Colonic mucosa (tissue), 4 donors: ENCODE measurements around the gene IRF8. TPM values are rescaled to one million over a fixed set of nuclear protein-coding genes. Genes with fewer than 3 reads are reported as not detected.

Experiments used
- DNase-seq: peaks from one replicate; pipeline ENCODE4 v3.0.0-alpha.2; 2020
- H3K27ac ChIP-seq: fragments of 200-600 bp; one replicate; pipeline ENCODE4 v1.8.0; 2021
- H3K27me3 ChIP-seq: fragments of 200-600 bp; one replicate; pipeline ENCODE4 v1.8.0; 2021
- H3K36me3 ChIP-seq: fragments of 200-600 bp; one replicate; pipeline ENCODE4 v1.8.0; 2021
- H3K4me1 ChIP-seq: fragments of 200-600 bp; one replicate; pipeline ENCODE4 v1.8.0; 2021; ENCODE audit warnings: mild to moderate bottlenecking
- H3K4me3 ChIP-seq: fragments of 200-600 bp; one replicate; pipeline ENCODE4 v1.8.0; 2021
- H3K9ac ChIP-seq, 2 donors: one replicate each; pipeline ENCODE4 v1.7.0; 2013; ENCODE audit warnings: control low read depth in 2 of 2, low read depth in 2 of 2, low read length in 2 of 2
- H3K9me3 ChIP-seq: fragments of 200-600 bp; one replicate; pipeline ENCODE4 v1.8.0; 2021
- intact Hi-C: fragments of 100-400 bp; cut with DNase I; formaldehyde crosslinking; loops from one replicate; pipeline ENCODE4 v1.14.1; 2022
- total RNA-seq, 2 donors: library from RNA; stranded (reverse); fragmentation: NEBNext Ultra II Directional in 1 of 2; extraction: Animal tissue kit (Norgen Biotek cat#: 25700) in 1 of 2; gene quantifications; one replicate each; pipeline ENCODE4 v1.2.1, GENCODE V29; 2021
- TF ChIP-seq, protein P1 (sequence below): fragments of 200-600 bp; IDR thresholded peaks from one replicate; pipeline ENCODE4 v1.8.0; 2022; ENCODE audit warnings: antibody characterized with exemption, mild to moderate bottlenecking
- donor health status: healthy.
- donor health status: DM: no; HTN: no; CAD: no.
- donor health status: DM: no; HTN: no; CAD: no.

IRF8 gene
- total RNA-seq, 2 donors from 2014 or later: 25.1 to 52.5 TPM

DNA sequence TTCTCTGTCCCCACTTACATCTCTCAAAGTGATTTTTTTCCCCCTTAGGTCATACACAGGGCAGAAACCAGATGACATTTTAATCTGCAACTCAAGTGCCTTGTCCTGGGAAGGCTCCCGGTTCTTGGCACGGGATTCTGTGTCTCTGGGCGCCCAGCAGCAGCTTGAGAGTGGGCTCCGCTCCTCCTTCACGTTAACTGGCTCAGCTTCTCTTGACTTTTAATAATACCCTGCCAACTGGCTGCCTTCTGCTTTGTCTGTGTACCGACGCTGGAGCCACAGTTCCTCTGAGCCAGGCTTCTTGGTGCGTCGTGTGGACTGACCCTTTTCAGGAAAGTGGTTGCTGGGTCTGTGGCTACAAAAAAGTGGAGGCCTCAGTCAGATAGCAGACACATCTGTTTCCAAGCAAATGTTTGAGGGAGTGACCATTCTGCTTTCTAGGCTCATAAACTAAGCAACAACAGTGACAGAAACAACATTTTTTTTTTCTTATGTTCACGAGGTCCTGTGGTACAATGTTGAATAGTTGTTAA lies 64.9 kb downstream of the IRF8 start:
- TF ChIP-seq, protein P1, sequence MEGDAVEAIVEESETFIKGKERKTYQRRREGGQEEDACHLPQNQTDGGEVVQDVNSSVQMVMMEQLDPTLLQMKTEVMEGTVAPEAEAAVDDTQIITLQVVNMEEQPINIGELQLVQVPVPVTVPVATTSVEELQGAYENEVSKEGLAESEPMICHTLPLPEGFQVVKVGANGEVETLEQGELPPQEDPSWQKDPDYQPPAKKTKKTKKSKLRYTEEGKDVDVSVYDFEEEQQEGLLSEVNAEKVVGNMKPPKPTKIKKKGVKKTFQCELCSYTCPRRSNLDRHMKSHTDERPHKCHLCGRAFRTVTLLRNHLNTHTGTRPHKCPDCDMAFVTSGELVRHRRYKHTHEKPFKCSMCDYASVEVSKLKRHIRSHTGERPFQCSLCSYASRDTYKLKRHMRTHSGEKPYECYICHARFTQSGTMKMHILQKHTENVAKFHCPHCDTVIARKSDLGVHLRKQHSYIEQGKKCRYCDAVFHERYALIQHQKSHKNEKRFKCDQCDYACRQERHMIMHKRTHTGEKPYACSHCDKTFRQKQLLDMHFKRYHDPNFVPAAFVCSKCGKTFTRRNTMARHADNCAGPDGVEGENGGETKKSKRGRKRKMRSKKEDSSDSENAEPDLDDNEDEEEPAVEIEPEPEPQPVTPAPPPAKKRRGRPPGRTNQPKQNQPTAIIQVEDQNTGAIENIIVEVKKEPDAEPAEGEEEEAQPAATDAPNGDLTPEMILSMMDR: no peak
- H3K4me3 ChIP-seq: no peak overlapping the region
- H3K9ac ChIP-seq: no peak overlapping the region
- no peaks in the 10 kb centered on the region for H3K36me3 ChIP-seq
- no peaks in the 10 kb centered on the region for H3K9me3 ChIP-seq
- H3K27me3 ChIP-seq: no peaks in the 10 kb centered on the region
- intact Hi-C loops: no loop called here
- DNase-seq: no peak
- no peaks in the 10 kb centered on the region for H3K4me1 ChIP-seq
- H3K27ac ChIP-seq: peak overlapping the region; percentile 12

DNA sequence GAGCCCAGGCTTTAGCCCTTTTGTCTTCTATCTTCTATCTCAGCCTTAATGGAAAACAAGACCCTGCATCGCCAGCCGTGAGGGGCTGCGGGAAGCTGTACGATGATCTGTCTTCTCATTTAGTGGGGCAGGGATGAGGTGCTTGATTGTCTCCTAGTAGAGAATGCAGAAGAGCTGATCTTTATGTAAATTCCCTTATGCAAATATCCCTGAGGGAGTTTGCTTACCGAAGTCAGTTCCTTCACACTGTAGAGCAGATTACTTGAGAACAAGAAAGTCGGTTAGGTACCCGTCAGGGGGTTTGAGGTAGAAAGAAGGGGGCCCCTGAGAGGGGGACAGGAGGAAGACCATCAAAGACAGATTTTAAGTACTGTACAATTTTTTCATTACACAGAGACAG lies 66.2 kb downstream of the IRF8 start:
- no peak overlapping the region for H3K27ac ChIP-seq
- TF ChIP-seq, protein P1: no peak
- intact Hi-C loops: no loop called here

DNA sequence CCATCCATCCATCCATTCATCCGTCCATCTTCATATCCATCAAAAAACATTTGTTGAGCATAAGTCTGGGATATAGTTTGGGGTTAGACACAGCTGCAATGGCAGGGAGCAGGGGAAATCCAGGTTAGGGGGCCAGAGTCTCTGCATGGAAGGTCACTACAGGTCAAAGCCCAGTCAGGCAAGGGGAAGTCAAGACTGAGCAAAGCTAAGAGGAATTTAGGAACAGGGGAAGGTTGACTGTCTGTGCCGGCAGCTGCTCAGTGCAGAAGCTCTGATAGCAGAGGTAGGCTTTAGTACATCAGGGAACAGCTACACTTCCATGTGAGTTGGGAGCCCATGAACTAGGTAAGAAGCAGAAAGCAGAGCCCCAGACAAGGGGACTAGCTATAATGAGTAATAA lies 68.1 kb downstream of the IRF8 start:
- H3K27ac ChIP-seq: no peak overlapping the region
- intact Hi-C loops: no loop called here
- H3K9me3 ChIP-seq: no peaks in the 10 kb centered on the region
- H3K4me1 ChIP-seq: no peaks in the 10 kb centered on the region
- H3K36me3 ChIP-seq: no peaks in the 10 kb centered on the region
- DNase-seq: no peak
- no peaks in the 10 kb centered on the region for H3K27me3 ChIP-seq
- TF ChIP-seq, protein P1: no peak
- no peak overlapping the region for H3K9ac ChIP-seq
- H3K4me3 ChIP-seq: no peak overlapping the region

More for the DNA sequence above, 66.2 kb downstream of the IRF8 start:
- Histone ChIP-seq H3K4me1 (no peaks in the 10 kb centered on the region), H3K9ac (no peak overlapping the region), H3K4me3 (no peak overlapping the region), H3K36me3 (no peaks in the 10 kb centered on the region), H3K9me3 (no peaks in the 10 kb centered on the region), H3K27me3 (no peaks in the 10 kb centered on the region)
- DNase-seq: no peak

DNA sequence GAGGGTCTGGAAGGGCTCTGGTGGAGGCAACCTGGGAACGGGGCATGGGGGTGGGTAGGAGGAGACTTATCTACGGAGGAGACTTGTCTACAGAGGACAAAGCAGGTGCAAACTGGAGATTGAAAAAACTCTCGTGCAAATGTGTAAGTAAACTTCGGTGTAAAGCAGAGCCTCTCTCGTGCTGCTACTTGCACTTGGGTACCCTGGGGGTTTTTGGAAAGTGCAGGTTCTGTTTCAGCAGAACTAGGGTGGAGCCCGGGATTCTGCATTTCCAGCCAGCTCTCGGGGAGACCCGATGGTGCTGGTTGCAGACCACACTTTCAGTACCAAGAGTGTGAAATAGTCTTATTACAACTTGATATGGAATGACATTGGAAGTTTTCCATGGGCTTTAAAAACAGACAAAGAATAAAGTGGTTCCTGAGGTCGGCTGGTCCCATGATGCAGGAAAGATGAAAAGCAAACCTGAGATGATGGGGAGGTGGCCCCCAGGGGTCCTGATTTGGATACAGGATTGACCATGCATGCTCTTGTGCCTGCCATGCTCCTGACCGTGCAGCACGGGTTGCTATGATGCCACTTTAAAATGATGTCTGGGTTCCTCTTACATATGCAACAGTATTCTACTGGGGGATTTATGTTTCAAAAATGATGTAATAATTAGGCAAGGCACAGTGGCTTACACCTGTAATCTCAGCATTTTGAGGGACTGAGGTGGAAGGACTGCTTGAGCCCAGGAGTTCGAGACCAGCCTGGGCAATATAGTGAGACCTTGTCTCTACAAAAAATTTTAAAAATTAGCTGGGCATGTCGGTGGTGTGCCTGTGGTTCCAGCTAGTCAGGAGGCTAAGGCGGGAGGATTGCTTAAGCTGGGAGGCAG lies 69.3 kb downstream of the IRF8 start:
- no peak for DNase-seq
- Histone ChIP-seq H3K4me1 (no peaks in the 10 kb centered on the region), H3K9me3 (no peaks in the 10 kb centered on the region), H3K4me3 (no peak overlapping the region), H3K9ac (no peak overlapping the region), H3K27ac (no peak overlapping the region), H3K36me3 (no peaks in the 10 kb centered on the region), H3K27me3 (no peaks in the 10 kb centered on the region)
- TF ChIP-seq, protein P1: no peak
- intact Hi-C loops: no loop called here

DNA sequence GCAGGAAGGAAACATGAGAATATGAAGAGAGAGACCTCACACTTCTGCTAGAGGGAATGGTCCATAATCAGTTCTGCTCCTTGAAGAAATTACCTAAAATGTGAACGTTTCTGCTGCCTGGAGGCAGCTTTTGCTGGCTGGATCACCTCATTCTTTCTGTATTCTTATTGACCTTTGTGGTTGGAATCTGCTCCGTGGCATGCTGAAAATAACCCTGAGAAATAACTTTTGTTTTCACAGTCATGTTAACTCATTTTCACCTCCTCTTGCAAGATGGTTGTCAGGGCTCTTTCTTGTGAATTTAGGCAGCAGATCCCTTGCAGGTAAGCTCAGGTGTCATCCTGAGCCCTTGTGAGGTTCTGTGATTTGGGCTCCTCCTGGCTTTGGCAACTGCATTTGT lies 70.2 kb downstream of the IRF8 start:
- TF ChIP-seq, protein P1: no peak
- H3K4me1 ChIP-seq: no peaks in the 10 kb centered on the region
- no peaks in the 10 kb centered on the region for H3K36me3 ChIP-seq
- no peak for DNase-seq
- no peak overlapping the region for H3K27ac ChIP-seq
- H3K9ac ChIP-seq: no peak overlapping the region
- H3K27me3 ChIP-seq: no peaks in the 10 kb centered on the region
- H3K9me3 ChIP-seq: no peaks in the 10 kb centered on the region
- intact Hi-C loops: no loop called here
- H3K4me3 ChIP-seq: no peak overlapping the region
